DMS153 treated with DMSO at 0.1 percent for 48 hours (cell line): Measurements from ENCODE around the gene PSAP.

Experiments used
- DNase-seq: peaks from one replicate; lab custom pipeline; 2025; ENCODE audit not compliant: unreplicated experiment; lab: John Stamatoyannopoulos, UW

The PSAP gene

GRCh38 chr10:71769279-71769823, 81.7 kb downstream of the PSAP start:
- DNase-seq, result no peak

GRCh38 chr10:71767420-71768035, 83.5 kb downstream of the PSAP start:
- DNase-seq, result no peak

GRCh38 chr10:71766717-71767419, 84.2 kb downstream of the PSAP start:
- no peak for DNase-seq
